ENCODE data around the gene FOXO1. TPM values are rescaled to one million over a fixed set of nuclear protein-coding genes. Genes with fewer than 3 reads are reported as not detected.

FOXO1 gene
- total RNA-seq, 1 donor, result 7.6 TPM

DNA sequence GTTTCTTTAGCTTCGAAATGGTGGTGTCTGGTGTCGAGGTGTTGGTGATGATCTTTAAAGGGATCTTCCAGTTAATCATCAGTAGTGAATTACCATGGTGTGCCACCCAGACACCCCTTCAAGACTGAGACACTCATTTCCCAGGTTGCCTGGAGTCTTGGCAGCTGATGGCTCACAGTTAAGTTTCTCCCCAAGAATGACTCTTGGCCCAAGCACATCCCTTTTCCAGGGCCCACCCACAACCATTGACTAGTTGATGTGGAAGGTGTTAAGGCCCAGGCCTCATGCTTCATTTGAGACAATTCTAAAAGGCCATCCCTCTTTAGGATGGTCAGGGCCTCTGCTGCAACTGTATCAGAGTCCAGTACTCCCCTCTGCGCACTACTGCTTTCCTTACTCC is 145.5 kb downstream of the FOXO1 start:
- no peak overlapping the region for H3K27ac ChIP-seq (ENCODE audit: low read depth, low read length)
- no peaks in the 10 kb centered on the region for H3K9me3 ChIP-seq (ENCODE audit: low read depth, low read length)
- no peak for DNase-seq (ENCODE audit: insufficient read length, low spot score, missing footprints)
- no peaks in the 10 kb centered on the region for H3K36me3 ChIP-seq (ENCODE audit: insufficient read depth, low read length)
- H3K4me3 ChIP-seq (ENCODE audit: insufficient read depth, low read length), result no peak overlapping the region
- H3K27me3 ChIP-seq (ENCODE audit: insufficient read depth, low read length), result no peaks in the 10 kb centered on the region
- H3K4me1 ChIP-seq (ENCODE audit: insufficient read depth, low read length), result no peaks in the 10 kb centered on the region
- no peak overlapping the region for H3K4me2 ChIP-seq (ENCODE audit: insufficient read depth, low read length)
- no peak for TF ChIP-seq CTCF (IDR thresholded peaks at IDR 0.05; ENCODE audit: extremely low read depth, low read depth, low read length)
- no peaks in the 10 kb centered on the region for H4K20me1 ChIP-seq (ENCODE audit: insufficient read depth, low read length)
- no peaks in the 10 kb centered on the region for H3K79me2 ChIP-seq (ENCODE audit: insufficient read depth, low read length)
- H2AFZ ChIP-seq (ENCODE audit: low read length), result no peak overlapping the region

GRCh38 chr13:40519637-40520036 is 146.8 kb downstream of the FOXO1 start:
- Histone ChIP-seq H3K4me1 (ENCODE audit: insufficient read depth, low read length) (no peaks in the 10 kb centered on the region), H3K4me3 (ENCODE audit: insufficient read depth, low read length) (no peak overlapping the region), H3K9me3 (ENCODE audit: low read depth, low read length) (no peaks in the 10 kb centered on the region), H4K20me1 (ENCODE audit: insufficient read depth, low read length) (no peaks in the 10 kb centered on the region), H3K27me3 (ENCODE audit: insufficient read depth, low read length) (no peaks in the 10 kb centered on the region), H3K79me2 (ENCODE audit: insufficient read depth, low read length) (no peaks in the 10 kb centered on the region), H3K36me3 (ENCODE audit: insufficient read depth, low read length) (no peaks in the 10 kb centered on the region), H3K4me2 (ENCODE audit: insufficient read depth, low read length) (no peak overlapping the region), H2AFZ (ENCODE audit: low read length) (peak overlapping the region; percentile 26), H3K27ac (ENCODE audit: low read depth, low read length) (no peak overlapping the region)
- no peak for DNase-seq (ENCODE audit: insufficient read length, low spot score, missing footprints)
- no peak for TF ChIP-seq CTCF (IDR thresholded peaks at IDR 0.05; ENCODE audit: extremely low read depth, low read depth, low read length)

GRCh38 chr13:40518481-40518882 is 148.0 kb downstream of the FOXO1 start:
- H3K4me3 ChIP-seq (ENCODE audit: insufficient read depth, low read length), result no peak overlapping the region
- TF ChIP-seq CTCF (IDR thresholded peaks at IDR 0.05; ENCODE audit: extremely low read depth, low read depth, low read length), result no peak
- H3K27me3 ChIP-seq (ENCODE audit: insufficient read depth, low read length), result no peaks in the 10 kb centered on the region
- H3K79me2 ChIP-seq (ENCODE audit: insufficient read depth, low read length), result no peaks in the 10 kb centered on the region
- no peaks in the 10 kb centered on the region for H3K4me1 ChIP-seq (ENCODE audit: insufficient read depth, low read length)
- no peak overlapping the region for H3K27ac ChIP-seq (ENCODE audit: low read depth, low read length)
- H3K4me2 ChIP-seq (ENCODE audit: insufficient read depth, low read length), result no peak overlapping the region
- no peaks in the 10 kb centered on the region for H3K9me3 ChIP-seq (ENCODE audit: low read depth, low read length)
- no peaks in the 10 kb centered on the region for H3K36me3 ChIP-seq (ENCODE audit: insufficient read depth, low read length)
- H4K20me1 ChIP-seq (ENCODE audit: insufficient read depth, low read length), result no peaks in the 10 kb centered on the region
- no peak overlapping the region for H2AFZ ChIP-seq (ENCODE audit: low read length)
- DNase-seq (ENCODE audit: insufficient read length, low spot score, missing footprints), result no peak

GRCh38 chr13:40517486-40518480 is 148.7 kb downstream of the FOXO1 start:
- H3K4me3 ChIP-seq (ENCODE audit: insufficient read depth, low read length), result no peak overlapping the region
- H3K4me2 ChIP-seq (ENCODE audit: insufficient read depth, low read length), result no peak overlapping the region
- DNase-seq (ENCODE audit: insufficient read length, low spot score, missing footprints), result no peak
- H3K79me2 ChIP-seq (ENCODE audit: insufficient read depth, low read length), result no peaks in the 10 kb centered on the region
- no peaks in the 10 kb centered on the region for H4K20me1 ChIP-seq (ENCODE audit: insufficient read depth, low read length)
- no peak for TF ChIP-seq CTCF (IDR thresholded peaks at IDR 0.05; ENCODE audit: extremely low read depth, low read depth, low read length)
- H2AFZ ChIP-seq (ENCODE audit: low read length), result no peak overlapping the region
- H3K9me3 ChIP-seq (ENCODE audit: low read depth, low read length), result no peaks in the 10 kb centered on the region
- H3K36me3 ChIP-seq (ENCODE audit: insufficient read depth, low read length), result no peaks in the 10 kb centered on the region
- H3K27me3 ChIP-seq (ENCODE audit: insufficient read depth, low read length), result no peaks in the 10 kb centered on the region
- H3K4me1 ChIP-seq (ENCODE audit: insufficient read depth, low read length), result no peaks in the 10 kb centered on the region
- H3K27ac ChIP-seq (ENCODE audit: low read depth, low read length), result no peak overlapping the region
